H1 (cell line): ENCODE data around the gene SRPK3.

Experiments
- BCL11A ChIP-seq, 2 experiments: IDR thresholded peaks; one replicate each; pipeline ENCODE4 v1.6.1; 2011; ENCODE audit warnings: low read depth in 2 of 2, low read length in 2 of 2, mild to moderate bottlenecking in 2 of 2
- BRCA1 ChIP-seq: IDR thresholded peaks from 2 replicates; pipeline ENCODE4 v1.6.1; 2012; ENCODE audit warnings: low read depth, low read length, improper control_type of control experiment
- CEBPB ChIP-seq: IDR thresholded peaks from 2 replicates; pipeline ENCODE4 v1.6.1; 2012; ENCODE audit warnings: low read depth, low read length
- EZH2 ChIP-seq: fragments of 200-600 bp; sonication (generic); IDR thresholded peaks from 2 replicates; pipeline ENCODE4 v1.7.1; 2012; ENCODE audit warnings: low read depth, mild to moderate bottlenecking, moderate library complexity, low read length, inconsistent platforms; ENCODE audit not compliant: severe bottlenecking
- FOSL1 ChIP-seq: IDR thresholded peaks from 2 replicates; pipeline ENCODE4 v1.6.1; 2011; ENCODE audit warnings: mild to moderate bottlenecking, low read depth, low read length, moderate library complexity; ENCODE audit not compliant: insufficient read depth
- KDM1A ChIP-seq: fragments of 200-600, 300-600 bp; sonication (generic); IDR thresholded peaks from 2 replicates; pipeline ENCODE4 v1.7.1; 2016; ENCODE audit warnings: mild to moderate bottlenecking, low read length, borderline replicate concordance
- MAX ChIP-seq: IDR thresholded peaks from 2 replicates; pipeline ENCODE4 v1.6.1; 2012; ENCODE audit warnings: inconsistent platforms
- POLR2A ChIP-seq, 2 experiments: IDR thresholded peaks; 1 replicate in 1 of 2; 2 replicates in 1 of 2; pipeline ENCODE4 v1.6.1; 2011; ENCODE audit warnings: low read depth in 2 of 2, low read length in 2 of 2, mild to moderate bottlenecking in 2 of 2; ENCODE audit errors: control extremely low read depth in 1 of 2
- POLR2AphosphoS5 ChIP-seq: IDR thresholded peaks from 2 replicates; pipeline ENCODE4 v1.6.1; 2011; ENCODE audit warnings: low read depth, low read length
- RXRA ChIP-seq: IDR thresholded peaks from 2 replicates; pipeline ENCODE4 v1.6.1; 2011; ENCODE audit warnings: low read depth, mild to moderate bottlenecking, low read length, moderate library complexity; ENCODE audit not compliant: insufficient read depth
- TBP ChIP-seq: IDR thresholded peaks from 2 replicates; pipeline ENCODE4 v1.6.1; 2011; ENCODE audit warnings: low read depth, low read length, improper control_type of control experiment
- ZNF274 ChIP-seq: IDR thresholded peaks from 2 replicates; pipeline ENCODE4 v1.7.0; 2012; ENCODE audit warnings: low read length, borderline replicate concordance; ENCODE audit errors: extremely low read depth
- TF ChIP-seq, protein P1 (sequence below), 3 experiments: IDR thresholded peaks; 1 replicate in 2 of 3; 2 replicates in 1 of 3; pipeline versions ENCODE4 v1.5.1 to v1.6.1; 2011; ENCODE audit warnings: low read length in 3 of 3, mild to moderate bottlenecking in 3 of 3, inconsistent platforms in 2 of 3, low read depth in 1 of 3, moderate library complexity in 1 of 3; ENCODE audit not compliant: insufficient read depth in 1 of 3; ENCODE audit errors: control extremely low read depth in 1 of 3
- TF ChIP-seq, protein P2 (sequence below): IDR thresholded peaks from 2 replicates; pipeline ENCODE4 v1.6.1; 2011; ENCODE audit warnings: low read depth, mild to moderate bottlenecking, low read length; ENCODE audit not compliant: insufficient read depth

DNA sequence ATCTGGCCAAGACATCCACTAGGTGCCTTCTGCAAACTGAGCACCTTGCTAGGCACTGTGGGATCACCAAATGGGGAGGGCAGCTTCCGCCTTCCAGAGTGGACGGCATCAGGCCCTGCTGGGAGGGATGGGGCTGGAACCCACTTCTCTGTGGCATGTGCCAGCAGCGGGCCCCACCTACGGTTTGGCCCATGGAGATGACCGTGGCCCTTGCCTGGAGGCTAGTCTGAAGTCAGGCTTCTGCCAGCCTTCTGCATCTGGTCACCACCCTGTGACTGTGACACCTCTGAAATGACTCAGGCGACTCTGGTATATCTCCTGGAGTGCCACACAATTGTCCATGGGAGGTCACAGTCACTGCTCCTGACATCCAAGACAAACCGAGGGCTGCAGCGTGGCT, 20.8 kb downstream of the SRPK3 start:
- TF ChIP-seq POLR2AphosphoS5 (no peak), TBP (no peak), RXRA (no peak), FOSL1 (no peak), CEBPB (no peak), BRCA1 (no peak), BCL11A (IDR thresholded peaks at IDR 0.05; ENCODE audit: low read depth in 2 of 2, low read length in 2 of 2) (no peak), KDM1A (no peak), POLR2A (IDR thresholded peaks at IDR 0.05; ENCODE audit: control extremely low read depth in 1 of 2, low read depth in 2 of 2, low read length in 2 of 2) (no peak), ZNF274 (no peak), EZH2 (no peak), MAX (no peak)
- TF ChIP-seq, protein P1, sequence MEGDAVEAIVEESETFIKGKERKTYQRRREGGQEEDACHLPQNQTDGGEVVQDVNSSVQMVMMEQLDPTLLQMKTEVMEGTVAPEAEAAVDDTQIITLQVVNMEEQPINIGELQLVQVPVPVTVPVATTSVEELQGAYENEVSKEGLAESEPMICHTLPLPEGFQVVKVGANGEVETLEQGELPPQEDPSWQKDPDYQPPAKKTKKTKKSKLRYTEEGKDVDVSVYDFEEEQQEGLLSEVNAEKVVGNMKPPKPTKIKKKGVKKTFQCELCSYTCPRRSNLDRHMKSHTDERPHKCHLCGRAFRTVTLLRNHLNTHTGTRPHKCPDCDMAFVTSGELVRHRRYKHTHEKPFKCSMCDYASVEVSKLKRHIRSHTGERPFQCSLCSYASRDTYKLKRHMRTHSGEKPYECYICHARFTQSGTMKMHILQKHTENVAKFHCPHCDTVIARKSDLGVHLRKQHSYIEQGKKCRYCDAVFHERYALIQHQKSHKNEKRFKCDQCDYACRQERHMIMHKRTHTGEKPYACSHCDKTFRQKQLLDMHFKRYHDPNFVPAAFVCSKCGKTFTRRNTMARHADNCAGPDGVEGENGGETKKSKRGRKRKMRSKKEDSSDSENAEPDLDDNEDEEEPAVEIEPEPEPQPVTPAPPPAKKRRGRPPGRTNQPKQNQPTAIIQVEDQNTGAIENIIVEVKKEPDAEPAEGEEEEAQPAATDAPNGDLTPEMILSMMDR (IDR thresholded peaks at IDR 0.05; ENCODE audit: control extremely low read depth in 1 of 3, insufficient read depth in 1 of 3, low read depth in 1 of 3, low read length in 3 of 3), result no peak
- TF ChIP-seq, protein P2, sequence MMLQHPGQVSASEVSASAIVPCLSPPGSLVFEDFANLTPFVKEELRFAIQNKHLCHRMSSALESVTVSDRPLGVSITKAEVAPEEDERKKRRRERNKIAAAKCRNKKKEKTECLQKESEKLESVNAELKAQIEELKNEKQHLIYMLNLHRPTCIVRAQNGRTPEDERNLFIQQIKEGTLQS, result no peak
